Left hindlimb (tissue), 1 donor: Measurements from ENCODE around the gene LRRC17.
"Not testable (repeated sequence)": the region's sequence is repeated elsewhere in the genome, so short reads cannot be mapped to it uniquely, and the experiment has no call there.

Experiments used
- DNase-seq: peaks from one replicate; pipeline ENCODE4 v3.0.0-alpha.2; 2018

Gene LRRC17

GRCh38 chr7:102943423-102944169 is 30.8 kb downstream of the LRRC17 start:
- DNase-seq, result no peak

DNA sequence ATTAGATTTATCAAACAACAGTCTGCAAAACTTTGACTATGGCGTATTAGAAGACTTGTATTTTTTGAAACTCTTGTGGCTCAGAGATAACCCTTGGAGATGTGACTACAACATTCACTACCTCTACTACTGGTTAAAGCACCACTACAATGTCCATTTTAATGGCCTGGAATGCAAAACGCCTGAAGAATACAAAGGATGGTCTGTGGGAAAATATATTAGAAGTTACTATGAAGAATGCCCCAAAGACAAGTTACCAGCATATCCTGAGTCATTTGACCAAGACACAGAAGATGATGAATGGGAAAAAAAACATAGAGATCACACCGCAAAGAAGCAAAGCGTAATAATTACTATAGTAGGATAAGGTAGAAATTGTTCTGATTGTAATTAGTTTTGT is 31.4 kb downstream of the LRRC17 start:
- DNase-seq, result no peak

DNA sequence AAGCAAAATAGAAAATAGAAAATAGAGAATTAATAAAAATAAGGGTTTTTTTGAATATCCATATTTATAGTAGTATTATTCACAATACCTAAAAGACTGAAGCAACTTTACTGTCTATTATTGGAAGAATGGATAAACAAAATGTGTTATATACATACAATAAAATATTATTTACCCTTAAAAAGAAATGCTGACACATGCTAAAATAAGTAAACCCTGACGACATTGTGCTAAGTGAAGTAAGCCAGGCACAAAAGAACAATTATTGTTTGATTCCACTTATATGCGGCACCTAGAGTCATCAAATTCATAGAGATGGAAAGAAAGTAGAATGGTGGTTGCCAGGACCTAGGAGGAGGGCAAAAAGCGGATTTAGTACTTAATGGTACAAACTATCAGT is 39.0 kb downstream of the LRRC17 start:
- DNase-seq, result no peak

DNA sequence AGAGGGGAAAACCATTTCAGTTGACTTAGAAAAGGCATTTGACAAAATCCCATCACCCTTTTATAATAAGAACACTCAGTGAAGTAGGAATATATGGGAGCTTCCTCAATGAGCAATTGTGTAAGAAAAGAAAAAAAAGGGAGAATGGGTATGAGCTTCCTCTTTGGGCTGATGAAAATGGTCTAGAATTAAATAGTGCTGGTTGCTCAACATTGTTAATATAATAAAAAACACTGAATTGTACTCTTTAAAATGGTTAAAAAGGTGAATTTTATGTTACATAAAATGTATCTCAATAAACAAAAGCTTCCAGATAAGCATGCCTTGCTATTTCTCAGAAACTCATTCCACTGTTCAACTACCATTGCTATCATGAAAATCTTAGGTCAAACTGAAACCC is 40.6 kb downstream of the LRRC17 start:
- no peak for DNase-seq

GRCh38 chr7:102954359-102954758 is 41.6 kb downstream of the LRRC17 start:
- DNase-seq, result not testable (repeated sequence)

DNA sequence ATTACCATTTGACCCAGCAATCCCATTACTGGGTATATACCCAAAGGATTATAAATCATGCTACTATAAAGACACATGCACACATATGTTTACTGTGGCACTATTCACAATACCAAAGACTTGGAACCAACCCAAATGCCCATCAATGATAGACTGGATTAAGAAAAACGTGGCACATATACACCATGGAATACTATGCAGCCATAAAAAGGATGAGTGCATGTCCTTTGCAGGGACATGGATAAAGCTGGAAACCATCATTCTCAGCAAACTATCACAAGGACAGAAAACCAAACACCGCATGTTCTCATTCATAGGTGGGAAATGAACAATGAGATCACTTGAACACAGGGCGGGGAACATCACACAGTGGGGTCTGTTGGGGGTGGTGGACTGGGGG is 45.2 kb downstream of the LRRC17 start:
- DNase-seq, result not testable (repeated sequence)

DNA sequence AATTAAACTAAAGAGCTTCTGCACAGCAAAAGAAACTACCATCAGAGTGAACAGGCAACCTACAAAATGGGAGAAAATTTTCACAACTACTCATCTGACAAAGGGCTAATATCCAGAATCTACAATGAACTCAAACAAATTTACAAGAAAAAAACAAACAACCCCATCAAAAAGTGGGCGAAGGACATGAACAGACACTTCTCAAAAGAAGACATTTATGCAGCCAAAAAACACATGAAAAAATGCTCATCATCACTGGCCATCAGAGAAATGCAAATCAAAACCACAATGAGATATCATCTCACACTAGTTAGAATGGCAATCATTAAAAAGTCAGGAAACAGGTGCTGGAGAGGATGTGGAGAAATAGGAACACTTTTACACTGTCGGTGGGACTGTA is 49.2 kb downstream of the LRRC17 start:
- not testable (repeated sequence) for DNase-seq

- DNase-seq, result no peak
Observed at GRCh38 chr7:102966465-102966864, 53.7 kb downstream of the LRRC17 start.

- DNase-seq, result no peak
Observed at GRCh38 chr7:102967798-102968197, 55.0 kb downstream of the LRRC17 start.

GRCh38 chr7:102973096-102973802 is 60.4 kb downstream of the LRRC17 start:
- DNase-seq, result no peak

DNA sequence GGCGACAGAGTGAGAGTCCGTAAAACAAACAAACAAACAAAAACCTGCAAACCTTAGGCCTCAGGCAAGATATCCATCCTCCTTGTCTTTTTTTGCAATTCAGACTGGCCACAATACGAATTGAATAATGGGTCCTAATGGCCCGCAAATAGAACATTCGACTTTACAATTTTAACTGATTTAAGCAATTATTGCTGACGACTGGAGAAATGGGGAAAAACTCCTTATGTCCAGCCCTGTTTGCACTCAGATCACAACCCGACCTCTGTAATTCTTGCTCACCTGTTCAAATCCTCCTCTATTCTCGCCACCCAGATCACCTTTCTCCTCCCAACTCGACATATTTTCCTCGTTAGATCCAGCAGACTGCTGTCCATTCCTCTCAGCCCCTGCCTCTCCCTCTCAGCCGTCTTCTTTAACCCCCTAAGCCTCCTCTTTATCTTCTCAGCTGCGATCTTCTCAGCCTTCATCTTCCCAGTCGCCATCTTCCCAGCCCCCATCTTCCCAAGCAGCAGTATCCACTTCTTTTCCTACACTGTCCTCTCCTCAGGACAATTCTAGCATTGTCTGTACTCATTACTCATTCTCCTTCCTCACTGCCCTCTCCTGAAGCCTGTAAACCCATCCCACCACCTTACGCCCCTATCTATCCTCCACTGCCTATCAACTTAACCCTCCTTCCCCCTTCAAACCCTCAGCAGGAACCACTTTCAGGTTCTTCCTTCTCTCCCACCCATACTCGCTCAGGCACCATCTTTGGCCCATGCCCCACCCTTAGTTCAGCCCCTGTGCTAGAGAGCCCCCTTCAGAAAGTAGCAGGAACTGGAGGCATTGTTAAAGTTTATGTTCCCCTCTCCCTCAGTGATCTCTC is 61.8 kb downstream of the LRRC17 start:
- no peak for DNase-seq

DNA sequence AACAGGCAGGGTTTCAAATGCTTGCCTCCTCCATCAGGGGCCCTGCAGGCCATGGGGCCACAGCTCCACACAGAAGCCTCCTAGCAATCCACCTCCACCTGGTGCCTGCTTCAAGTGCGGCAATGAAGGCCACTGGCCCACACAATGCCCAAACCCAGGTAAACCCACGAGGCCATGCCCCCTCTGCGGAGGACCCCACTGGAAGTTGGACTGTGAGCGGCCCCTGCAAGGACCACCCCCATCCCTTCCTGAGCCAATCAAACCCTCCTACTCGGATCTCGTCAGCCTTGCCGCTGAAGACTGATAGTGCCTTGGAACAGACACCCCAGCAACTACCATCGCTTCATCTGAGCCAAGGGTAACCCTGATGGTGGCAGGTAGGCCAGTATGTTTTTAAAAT is 63.1 kb downstream of the LRRC17 start:
- no peak for DNase-seq

GRCh38 chr7:102976493-102976892 is 63.7 kb downstream of the LRRC17 start:
- DNase-seq, result no peak

GRCh38 chr7:102977586-102977985 is 64.8 kb downstream of the LRRC17 start:
- not testable (repeated sequence) for DNase-seq

GRCh38 chr7:102978284-102978683 is 65.5 kb downstream of the LRRC17 start:
- DNase-seq, result no peak

DNA sequence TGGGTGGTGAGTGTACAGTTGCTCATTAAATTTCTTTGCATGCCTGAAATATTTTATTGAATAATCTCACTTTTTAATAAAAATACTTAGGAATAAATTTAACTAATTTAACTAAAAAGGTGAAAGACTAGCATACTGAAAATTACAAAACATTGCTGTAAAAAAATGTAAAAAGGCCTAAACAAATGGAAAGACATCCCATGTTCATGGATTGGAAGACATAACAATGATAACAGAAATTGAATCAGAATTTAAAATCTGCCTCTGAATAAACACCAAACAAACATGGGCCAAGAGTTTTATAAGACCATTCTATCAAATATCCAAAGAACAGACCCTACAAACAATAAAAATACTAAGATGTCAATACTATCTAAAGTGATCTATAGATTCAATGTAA is 66.9 kb downstream of the LRRC17 start:
- DNase-seq, result no peak

- DNase-seq, result no peak
Observed at GRCh38 chr7:102981451-102981850, 68.7 kb downstream of the LRRC17 start.

DNA sequence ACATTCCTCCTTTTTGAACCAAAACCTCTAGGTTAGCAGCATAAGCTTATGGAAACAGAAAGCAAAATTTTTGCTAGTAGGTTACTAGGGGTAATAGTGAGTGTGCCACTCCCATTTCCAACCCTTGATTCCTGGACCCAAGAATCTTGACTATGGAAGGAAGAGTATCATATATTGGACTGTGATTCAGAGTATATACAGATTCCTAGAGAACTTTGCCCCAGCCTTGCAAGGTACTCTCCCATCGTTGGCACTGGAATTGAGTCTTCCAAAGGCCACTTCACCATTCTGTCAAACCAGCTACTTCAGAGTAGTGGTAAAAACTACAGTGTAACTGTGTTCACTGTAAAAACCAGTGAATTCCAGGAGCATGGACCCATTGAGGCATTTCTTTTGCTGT is 69.4 kb downstream of the LRRC17 start:
- DNase-seq, result no peak

DNA sequence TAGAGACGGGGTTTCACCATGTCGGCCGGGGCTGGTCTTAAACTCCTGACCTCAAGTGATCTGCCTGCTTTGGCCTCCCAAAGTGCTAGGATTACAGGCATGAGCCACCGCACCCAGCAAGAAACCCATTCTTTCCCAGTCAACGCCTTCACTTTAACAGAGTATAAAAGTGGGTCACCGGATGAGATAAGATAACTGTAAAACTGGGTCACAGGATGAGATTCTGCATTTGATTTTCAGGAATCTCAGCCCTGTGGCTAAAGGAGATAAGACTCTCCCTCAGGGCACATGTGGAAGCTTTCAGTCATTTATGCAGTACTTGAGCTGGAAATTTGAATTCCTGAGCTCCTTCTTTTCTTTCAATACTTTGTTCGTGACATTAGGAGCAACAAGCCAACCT is 70.8 kb downstream of the LRRC17 start:
- no peak for DNase-seq

DNA sequence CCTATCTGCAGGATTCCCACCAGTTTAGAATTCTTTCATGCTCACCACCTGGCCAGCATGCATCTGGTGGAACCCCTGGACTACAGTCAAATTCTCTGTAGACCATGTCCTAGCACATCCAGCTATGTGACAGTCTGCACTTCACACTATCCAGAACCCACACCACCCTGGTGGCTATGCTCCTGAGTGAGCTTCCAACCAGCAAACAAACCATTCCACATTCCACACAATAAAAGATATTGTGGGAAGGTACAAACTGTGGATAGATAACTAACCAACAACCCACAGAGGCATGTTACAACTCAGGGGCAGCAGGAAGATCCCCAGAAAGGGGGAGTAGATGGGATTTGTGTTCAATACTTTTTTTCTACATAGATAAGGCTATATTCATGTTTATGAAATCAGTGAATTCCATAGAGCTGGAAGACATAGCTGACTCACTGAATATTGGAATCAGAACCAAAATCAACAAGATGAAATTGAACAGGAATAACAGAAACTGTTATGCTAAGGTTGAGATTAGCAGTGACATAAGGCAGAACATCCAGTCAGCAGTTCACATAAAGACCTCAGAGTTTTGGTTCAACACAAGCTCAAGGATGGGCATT is 72.5 kb downstream of the LRRC17 start:
- DNase-seq, result no peak

GRCh38 chr7:102988088-102988487 is 75.3 kb downstream of the LRRC17 start:
- DNase-seq, result no peak

- no peak for DNase-seq
Observed at GRCh38 chr7:102988631-102989560, 76.1 kb downstream of the LRRC17 start.
